Transverse colon (tissue), 3 donors: ENCODE results near the gene XXYLT1.

Experiments used
- EP300 ChIP-seq: sonication (generic); formaldehyde crosslinking; IDR thresholded peaks from one replicate; pipeline ENCODE4 v1.6.1; 2017; ENCODE audit warnings: antibody characterized with exemption, low read depth
- TF ChIP-seq, protein P1 (sequence below), 5 experiments: fragments of 200-600 bp in 3 of 5; fragments of 450-650 bp in 2 of 5; sonication (generic) in 3 of 5; IDR thresholded peaks; 1 replicate in 2 of 5; 2 replicates in 3 of 5; pipeline ENCODE4 v1.5.1; 2016 to 2017; ENCODE audit warnings: antibody characterized with exemption in 5 of 5, inconsistent platforms in 3 of 5, mild to moderate bottlenecking in 2 of 5, moderate library complexity in 1 of 5

DNA sequence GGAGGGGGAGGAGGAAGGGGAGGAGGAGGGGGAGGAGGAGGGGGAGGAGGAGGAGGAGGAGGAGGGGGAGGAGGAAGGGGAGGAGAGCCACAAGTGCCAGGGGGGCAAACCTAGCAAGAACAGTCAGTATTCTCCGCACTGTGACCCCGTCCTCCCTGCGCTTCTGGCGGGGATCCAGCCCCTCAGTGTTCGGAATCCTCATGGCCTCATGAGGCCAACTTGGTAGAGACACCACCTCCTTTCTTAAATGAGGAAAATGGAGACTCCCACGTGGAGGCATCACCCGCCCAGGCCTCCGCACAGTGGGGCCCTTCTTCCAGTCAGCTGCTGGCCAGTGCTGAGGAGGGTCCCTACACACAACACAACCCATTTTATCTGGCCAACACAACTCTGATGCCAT lies 163.4 kb downstream of the XXYLT1 start:
- TF ChIP-seq, protein P1, sequence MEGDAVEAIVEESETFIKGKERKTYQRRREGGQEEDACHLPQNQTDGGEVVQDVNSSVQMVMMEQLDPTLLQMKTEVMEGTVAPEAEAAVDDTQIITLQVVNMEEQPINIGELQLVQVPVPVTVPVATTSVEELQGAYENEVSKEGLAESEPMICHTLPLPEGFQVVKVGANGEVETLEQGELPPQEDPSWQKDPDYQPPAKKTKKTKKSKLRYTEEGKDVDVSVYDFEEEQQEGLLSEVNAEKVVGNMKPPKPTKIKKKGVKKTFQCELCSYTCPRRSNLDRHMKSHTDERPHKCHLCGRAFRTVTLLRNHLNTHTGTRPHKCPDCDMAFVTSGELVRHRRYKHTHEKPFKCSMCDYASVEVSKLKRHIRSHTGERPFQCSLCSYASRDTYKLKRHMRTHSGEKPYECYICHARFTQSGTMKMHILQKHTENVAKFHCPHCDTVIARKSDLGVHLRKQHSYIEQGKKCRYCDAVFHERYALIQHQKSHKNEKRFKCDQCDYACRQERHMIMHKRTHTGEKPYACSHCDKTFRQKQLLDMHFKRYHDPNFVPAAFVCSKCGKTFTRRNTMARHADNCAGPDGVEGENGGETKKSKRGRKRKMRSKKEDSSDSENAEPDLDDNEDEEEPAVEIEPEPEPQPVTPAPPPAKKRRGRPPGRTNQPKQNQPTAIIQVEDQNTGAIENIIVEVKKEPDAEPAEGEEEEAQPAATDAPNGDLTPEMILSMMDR (IDR thresholded peaks at IDR 0.05) = no peak
- TF ChIP-seq EP300 = no peak
